Esophagus muscularis mucosa (tissue), 4 donors: ENCODE data around the gene DNM3. TPM values are rescaled to one million over a fixed set of nuclear protein-coding genes. Genes with fewer than 3 reads are reported as not detected.
"Not testable (repeated sequence)": the region's sequence is repeated elsewhere in the genome, so short reads cannot be mapped to it uniquely, and the experiment has no call there.

Source experiments
- DNase-seq: peaks from one replicate; pipeline ENCODE4 v3.0.0-alpha.2; 2017; ENCODE audit errors: extremely low spot score
- H3K27ac ChIP-seq, 4 donors: fragments of 200-600 bp; sonication (generic); replicated peaks in 1 of 4; 1 replicate in 3 of 4; 2 replicates in 1 of 4; pipeline ENCODE4 v1.5.1; 2016 to 2019; ENCODE audit warnings: mild to moderate bottlenecking in 1 of 4
- H3K27me3 ChIP-seq, 4 donors: fragments of 200-600 bp; sonication (generic); one replicate each; pipeline versions ENCODE4 v1.5.1 to v1.6.0; 2016 to 2019
- H3K36me3 ChIP-seq, 4 donors: fragments of 200-600 bp; sonication (generic); one replicate each; pipeline ENCODE4 v1.5.1; 2016 to 2019
- H3K4me1 ChIP-seq, 4 donors: fragments of 200-600 bp; sonication (generic); one replicate each; pipeline ENCODE4 v1.5.1; 2016 to 2019
- H3K4me3 ChIP-seq, 4 donors: fragments of 200-600 bp; sonication (generic); 1 replicate in 2 of 4; 2 replicates in 2 of 4; pipeline ENCODE4 v1.5.1; 2016 to 2019; ENCODE audit warnings: mild to moderate bottlenecking in 4 of 4, moderate library complexity in 1 of 4
- H3K9me3 ChIP-seq, 4 donors: fragments of 200-600 bp; sonication (generic); 1 replicate in 3 of 4; 2 replicates in 1 of 4; pipeline ENCODE4 v1.5.1; 2016 to 2019
- CTCF ChIP-seq, 3 experiments: fragments of 200-600 bp in 2 of 3; fragments of 450-650 bp in 1 of 3; sonication (generic) in 2 of 3; IDR thresholded peaks; one replicate each; pipeline ENCODE4 v1.5.1; 2017 to 2019; ENCODE audit warnings: antibody characterized with exemption in 3 of 3, mild to moderate bottlenecking in 2 of 3, moderate library complexity in 1 of 3
- EP300 ChIP-seq: sonication (generic); formaldehyde crosslinking; IDR thresholded peaks from one replicate; pipeline ENCODE4 v1.6.1; 2017; ENCODE audit warnings: antibody characterized with exemption
- POLR2A ChIP-seq: fragments of 450-650 bp; IDR thresholded peaks from one replicate; pipeline ENCODE4 v1.6.1; 2017; ENCODE audit warnings: antibody characterized with exemption, moderate library complexity, mild to moderate bottlenecking, low read depth
- POLR2AphosphoS5 ChIP-seq, 2 donors: sonication (generic); formaldehyde crosslinking; IDR thresholded peaks; one replicate each; pipeline ENCODE4 v1.6.1; 2017; ENCODE audit warnings: antibody characterized with exemption in 2 of 2
- WGBS: methylation state at CpG from one replicate; pipeline ENCODE4 v1.1.5; 2018; 5-methylcytosine and 5-hydroxymethylcytosine counted together
- intact Hi-C: fragments of 100-400 bp; cut with DNase I; formaldehyde crosslinking; loops from one replicate; pipeline ENCODE4 v1.15.1; 2023
- total RNA-seq, 4 donors: library from RNA; depleted of rRNA; stranded (reverse); fragments of >200 nt; gene quantifications; one replicate each; pipeline versions ENCODE4 v1.1.0 to v1.2.1, GENCODE V29; 2016

The DNM3 gene
- total RNA-seq, 4 donors from 2014 or later, result 3.3 to 6.4 (median 3.9) TPM

GRCh38 chr1:172298911-172299310 lies 457.6 kb downstream of the DNM3 start:
- Histone ChIP-seq H3K4me3 (no peak overlapping the region), H3K9me3 (peaks cover 0 to 12% (median 6%) of the 10 kb centered on the region in 4 donors), H3K36me3 (no peaks in the 10 kb centered on the region), H3K27ac (no peak overlapping the region), H3K27me3 (no peaks in the 10 kb centered on the region), H3K4me1 (no peaks in the 10 kb centered on the region)
- 90% methylated on average over 2 of the region's 2 CpGs for WGBS
- intact Hi-C loops, result no loop called here
- DNase-seq, result no peak
- TF ChIP-seq EP300 (no peak), CTCF (IDR thresholded peaks at IDR 0.05) (no peak), POLR2A (no peak), POLR2AphosphoS5 (IDR thresholded peaks at IDR 0.05) (no peak)

GRCh38 chr1:172299515-172299914 lies 458.2 kb downstream of the DNM3 start:
- TF ChIP-seq CTCF (IDR thresholded peaks at IDR 0.05) (no peak), POLR2AphosphoS5 (IDR thresholded peaks at IDR 0.05) (no peak), EP300 (no peak)
- Histone ChIP-seq H3K36me3 (no peaks in the 10 kb centered on the region), H3K4me3 (no peak overlapping the region), H3K27me3 (no peaks in the 10 kb centered on the region), H3K27ac (no peak overlapping the region), H3K4me1 (no peaks in the 10 kb centered on the region), H3K9me3 (peaks cover 0 to 12% (median 6%) of the 10 kb centered on the region in 4 donors)
- intact Hi-C loops, result no loop called here
- DNase-seq, result no peak

GRCh38 chr1:172307508-172307907 lies 466.2 kb downstream of the DNM3 start:
- H3K27ac ChIP-seq, H3K9me3 ChIP-seq, DNase-seq, H3K27me3 ChIP-seq, H3K4me3 ChIP-seq, H3K36me3 ChIP-seq, H3K4me1 ChIP-seq, intact Hi-C loops: not testable (repeated sequence)
- 93% methylated on average over 4 of the region's 4 CpGs for WGBS

- Histone ChIP-seq H3K9me3 (no peaks in the 10 kb centered on the region), H3K27me3 (no peaks in the 10 kb centered on the region), H3K4me1 (peaks cover 0 to 4% (median 2%) of the 10 kb centered on the region in 4 donors), H3K36me3 (no peaks in the 10 kb centered on the region), H3K4me3 (no peak overlapping the region), H3K27ac (no peak overlapping the region)
- intact Hi-C loops, result loop anchor here (1.0 kb wide), 1 partner anchor 8 kb away; no protein-coding TSS in a partner anchor
- no peak for TF ChIP-seq POLR2AphosphoS5 (IDR thresholded peaks at IDR 0.05)
- no peak for TF ChIP-seq CTCF (IDR thresholded peaks at IDR 0.05)
- no peak for TF ChIP-seq POLR2A
- no peak for TF ChIP-seq EP300
- WGBS, result 70% methylated on average over 2 of the region's 2 CpGs
- no peak for DNase-seq
Measured at GRCh38 chr1:172308142-172308541, 466.8 kb downstream of the DNM3 start.

GRCh38 chr1:172308577-172308976 lies 467.3 kb downstream of the DNM3 start:
- Histone ChIP-seq H3K27me3 (no peaks in the 10 kb centered on the region), H3K36me3 (no peaks in the 10 kb centered on the region), H3K4me3 (no peak overlapping the region), H3K4me1 (peaks cover 0 to 4% (median 2%) of the 10 kb centered on the region in 4 donors), H3K9me3 (no peaks in the 10 kb centered on the region), H3K27ac (no peak overlapping the region)
- 45% methylated on average over 4 of the region's 4 CpGs for WGBS
- TF ChIP-seq POLR2A (no peak), POLR2AphosphoS5 (IDR thresholded peaks at IDR 0.05) (no peak), EP300 (no peak), CTCF (IDR thresholded peaks at IDR 0.05) (no peak)
- DNase-seq, result no peak
- intact Hi-C loops, result loop anchor here (1.0 kb wide), 1 partner anchor 8 kb away; no protein-coding TSS in a partner anchor
